Ascending aorta (tissue), 2 donors: ENCODE measurements around the gene CAPN11. TPM values are rescaled to one million over a fixed set of nuclear protein-coding genes. Genes with fewer than 3 reads are reported as not detected.

Experiments used
- DNase-seq, 2 donors: peaks; one replicate each; pipeline ENCODE4 v3.0.0-alpha.2; 2019; ENCODE audit warnings: low spot score in 2 of 2
- H3K27ac ChIP-seq, 2 donors: fragments of 200-600 bp; sonication (generic); one replicate each; pipeline ENCODE4 v1.5.1; 2016 to 2017; ENCODE audit warnings: mild to moderate bottlenecking in 1 of 2
- H3K27me3 ChIP-seq: fragments of 200-600 bp; sonication (generic); one replicate; pipeline ENCODE4 v1.5.1; 2017
- H3K36me3 ChIP-seq, 2 donors: fragments of 200-600 bp; sonication (generic); one replicate each; pipeline ENCODE4 v1.5.1; 2016
- H3K4me1 ChIP-seq, 2 donors: fragments of 200-600 bp; sonication (generic); one replicate each; pipeline ENCODE4 v1.5.1; 2016 to 2017; ENCODE audit warnings: mild to moderate bottlenecking in 1 of 2
- H3K4me3 ChIP-seq, 2 donors: fragments of 200-600 bp; sonication (generic); one replicate each; pipeline ENCODE4 v1.5.1; 2016 to 2017; ENCODE audit warnings: mild to moderate bottlenecking in 1 of 2
- H3K9me3 ChIP-seq, 2 donors: fragments of 200-600 bp; sonication (generic); one replicate each; pipeline ENCODE4 v1.5.1; 2016
- intact Hi-C: fragments of 100-400 bp; cut with DNase I; formaldehyde crosslinking; loops from one replicate; pipeline ENCODE4 v1.15.1; 2023
- total RNA-seq: library from RNA; depleted of rRNA; stranded (reverse); fragments of >200 nt; gene quantifications from one replicate; pipeline ENCODE4 v1.1.0, GENCODE V29; 2016
- TF ChIP-seq, protein P1 (sequence below), 3 experiments: fragments of 200-600 bp in 2 of 3; fragments of 450-650 bp in 1 of 3; sonication (generic) in 2 of 3; IDR thresholded peaks; one replicate each; pipeline ENCODE4 v1.5.1; 2016 to 2019; ENCODE audit warnings: antibody characterized with exemption in 3 of 3, mild to moderate bottlenecking in 1 of 3, moderate library complexity in 1 of 3

CAPN11 gene
- total RNA-seq, 1 donor from 2014 or later: 0.43 TPM

DNA sequence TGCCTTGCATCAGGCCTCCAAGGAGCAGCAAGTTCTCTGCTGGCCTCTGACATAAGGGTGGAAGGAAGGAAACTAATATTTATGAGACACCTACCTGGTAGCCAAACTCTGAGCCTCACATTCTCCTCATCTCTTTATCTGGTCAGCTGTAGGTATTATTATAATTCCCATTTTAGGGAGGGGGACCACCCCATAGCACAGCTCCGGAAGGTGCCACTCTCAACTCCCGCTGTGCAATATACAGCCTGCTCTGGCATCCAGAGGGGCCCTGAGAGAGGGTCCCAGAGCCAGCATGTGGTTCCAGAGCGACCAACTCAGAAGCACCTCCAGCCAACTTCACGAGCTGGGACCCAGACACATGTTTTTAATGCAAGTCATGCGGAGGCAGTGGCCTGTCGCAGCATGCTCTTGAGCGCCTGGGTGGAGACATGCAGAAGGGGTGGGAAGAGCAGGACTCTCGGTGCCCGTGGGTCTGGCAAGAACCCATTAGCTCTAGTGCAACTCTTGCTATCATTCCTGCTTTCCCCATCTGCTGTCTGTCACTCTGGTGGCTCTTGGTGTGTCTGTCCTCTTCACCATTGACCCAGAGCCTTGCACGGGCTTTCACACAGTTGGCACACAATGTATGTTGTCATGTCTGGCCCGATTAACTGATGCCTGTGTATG, 43.2 kb downstream of the CAPN11 start:
- Histone ChIP-seq H3K4me3 (no peak overlapping the region), H3K36me3 (no peaks in the 10 kb centered on the region), H3K4me1 (peaks cover 0 to 10% of the 10 kb centered on the region in 2 donors), H3K27me3 (no peaks in the 10 kb centered on the region), H3K27ac (no peak overlapping the region), H3K9me3 (no peaks in the 10 kb centered on the region)
- TF ChIP-seq, protein P1, sequence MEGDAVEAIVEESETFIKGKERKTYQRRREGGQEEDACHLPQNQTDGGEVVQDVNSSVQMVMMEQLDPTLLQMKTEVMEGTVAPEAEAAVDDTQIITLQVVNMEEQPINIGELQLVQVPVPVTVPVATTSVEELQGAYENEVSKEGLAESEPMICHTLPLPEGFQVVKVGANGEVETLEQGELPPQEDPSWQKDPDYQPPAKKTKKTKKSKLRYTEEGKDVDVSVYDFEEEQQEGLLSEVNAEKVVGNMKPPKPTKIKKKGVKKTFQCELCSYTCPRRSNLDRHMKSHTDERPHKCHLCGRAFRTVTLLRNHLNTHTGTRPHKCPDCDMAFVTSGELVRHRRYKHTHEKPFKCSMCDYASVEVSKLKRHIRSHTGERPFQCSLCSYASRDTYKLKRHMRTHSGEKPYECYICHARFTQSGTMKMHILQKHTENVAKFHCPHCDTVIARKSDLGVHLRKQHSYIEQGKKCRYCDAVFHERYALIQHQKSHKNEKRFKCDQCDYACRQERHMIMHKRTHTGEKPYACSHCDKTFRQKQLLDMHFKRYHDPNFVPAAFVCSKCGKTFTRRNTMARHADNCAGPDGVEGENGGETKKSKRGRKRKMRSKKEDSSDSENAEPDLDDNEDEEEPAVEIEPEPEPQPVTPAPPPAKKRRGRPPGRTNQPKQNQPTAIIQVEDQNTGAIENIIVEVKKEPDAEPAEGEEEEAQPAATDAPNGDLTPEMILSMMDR (IDR thresholded peaks at IDR 0.05): no peak
- no peak for DNase-seq
- intact Hi-C loops: loop anchor here (2.0 kb wide), 1 partner anchor 17 kb away; no protein-coding TSS in a partner anchor

DNA sequence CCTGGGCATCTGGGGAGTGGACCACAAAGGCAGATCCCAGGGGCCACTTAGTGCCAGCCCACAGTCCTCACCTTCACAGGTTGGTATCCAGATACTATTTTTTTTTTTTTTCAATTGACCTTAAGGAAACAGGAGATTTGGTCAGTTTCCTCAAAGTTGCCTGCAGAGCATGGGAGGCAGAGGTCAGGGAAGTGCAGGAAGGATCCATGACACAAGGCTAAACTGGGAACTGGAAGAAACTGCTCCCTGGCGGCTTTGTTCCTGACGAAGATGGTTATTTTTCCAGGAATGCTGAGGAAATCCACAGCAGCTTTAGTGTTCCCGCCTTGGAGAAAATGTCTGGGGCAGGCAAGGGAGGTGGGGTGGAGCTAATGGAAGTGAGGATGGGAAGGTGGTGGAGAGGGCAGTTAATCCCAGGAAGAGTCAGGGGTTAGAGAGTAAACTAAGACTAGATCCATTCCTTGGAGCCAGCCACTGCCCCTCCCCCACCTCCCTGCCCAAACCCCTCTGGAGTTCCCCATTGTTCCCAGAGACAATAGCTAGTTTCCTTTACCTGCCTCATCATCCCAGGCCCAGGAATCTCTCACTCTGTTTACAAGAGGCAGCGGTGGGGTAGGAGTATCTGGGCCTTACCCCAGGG, 43.8 kb downstream of the CAPN11 start:
- TF ChIP-seq, protein P1 (IDR thresholded peaks at IDR 0.05): no peak
- H3K4me3 ChIP-seq: no peak overlapping the region
- no peaks in the 10 kb centered on the region for H3K9me3 ChIP-seq
- peak overlapping the region in 1 of 2 donors; percentile 40 for H3K27ac ChIP-seq
- DNase-seq: no peak
- intact Hi-C loops: no loop called here
- no peaks in the 10 kb centered on the region for H3K36me3 ChIP-seq
- H3K27me3 ChIP-seq: no peaks in the 10 kb centered on the region
- H3K4me1 ChIP-seq: peaks cover 0 to 10% of the 10 kb centered on the region in 2 donors

DNA sequence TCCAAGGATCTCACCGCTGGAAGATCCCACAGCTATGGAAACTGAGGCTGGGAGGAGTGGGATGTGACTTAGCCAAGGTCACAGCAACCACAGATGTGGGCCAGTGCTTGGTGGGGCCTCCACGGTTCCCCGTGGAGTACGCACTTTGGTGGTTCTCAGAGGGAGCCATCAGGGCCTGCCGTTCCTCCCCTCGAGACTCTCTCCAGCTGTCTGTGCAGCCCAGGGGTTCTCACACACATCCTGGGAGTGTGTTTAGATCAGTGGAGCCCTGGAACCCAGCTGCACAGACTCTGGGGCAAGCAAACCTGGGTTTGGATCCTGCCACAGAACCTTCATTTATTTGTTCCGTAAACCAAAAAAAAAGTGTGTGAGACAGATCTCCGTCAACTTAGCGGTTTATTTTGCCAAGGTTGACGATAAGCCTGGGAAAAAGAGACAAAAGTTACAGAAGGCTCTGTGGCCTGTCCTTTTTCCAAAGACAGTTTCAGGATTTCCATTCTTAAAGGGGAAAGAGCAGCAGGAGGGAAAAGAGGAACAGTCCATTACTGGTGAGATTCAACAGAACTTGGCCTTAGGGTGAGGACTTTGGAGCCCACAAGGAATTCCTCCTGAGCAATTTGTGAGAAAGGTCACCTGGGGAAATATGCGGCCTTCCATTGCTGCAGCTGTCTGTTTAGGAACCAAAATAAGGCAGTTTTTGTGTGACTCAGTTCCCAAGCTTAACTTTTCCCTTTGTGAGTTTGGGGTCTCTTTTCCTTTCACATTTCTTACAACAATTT, 44.5 kb downstream of the CAPN11 start:
- Histone ChIP-seq H3K36me3 (no peaks in the 10 kb centered on the region), H3K4me3 (no peak overlapping the region), H3K4me1 (peaks cover 0 to 10% of the 10 kb centered on the region in 2 donors), H3K27ac (peak overlapping the region in 1 of 2 donors; percentile 40), H3K27me3 (no peaks in the 10 kb centered on the region), H3K9me3 (no peaks in the 10 kb centered on the region)
- intact Hi-C loops: no loop called here
- TF ChIP-seq, protein P1 (IDR thresholded peaks at IDR 0.05): no peak
- no peak for DNase-seq

DNA sequence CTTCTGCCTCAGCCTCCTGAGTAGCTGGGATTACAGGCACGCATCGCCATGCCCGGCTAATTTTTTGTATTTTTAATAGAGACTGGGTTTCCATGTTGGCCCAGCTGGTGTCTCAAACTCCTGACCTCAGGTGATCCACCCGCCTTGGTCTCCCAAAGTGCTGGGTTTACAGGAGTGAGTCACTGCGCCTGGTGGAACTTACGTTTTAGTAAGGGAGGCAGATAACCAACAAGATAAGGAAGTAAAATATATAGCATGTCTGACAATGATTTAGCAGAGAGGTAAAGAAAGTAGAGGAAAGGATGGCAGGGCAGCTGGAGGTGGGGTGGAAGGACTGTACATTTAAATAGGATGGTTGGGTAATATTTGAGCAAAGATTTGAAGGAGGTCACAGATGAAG, 45.3 kb downstream of the CAPN11 start:
- H3K4me1 ChIP-seq: peaks cover 0 to 7% of the 10 kb centered on the region in 2 donors
- H3K27ac ChIP-seq: no peak overlapping the region
- intact Hi-C loops: no loop called here
- no peak for DNase-seq
- TF ChIP-seq, protein P1 (IDR thresholded peaks at IDR 0.05): no peak
- H3K4me3 ChIP-seq: no peak overlapping the region
- H3K36me3 ChIP-seq: no peaks in the 10 kb centered on the region
- H3K27me3 ChIP-seq: no peaks in the 10 kb centered on the region
- no peaks in the 10 kb centered on the region for H3K9me3 ChIP-seq

DNA sequence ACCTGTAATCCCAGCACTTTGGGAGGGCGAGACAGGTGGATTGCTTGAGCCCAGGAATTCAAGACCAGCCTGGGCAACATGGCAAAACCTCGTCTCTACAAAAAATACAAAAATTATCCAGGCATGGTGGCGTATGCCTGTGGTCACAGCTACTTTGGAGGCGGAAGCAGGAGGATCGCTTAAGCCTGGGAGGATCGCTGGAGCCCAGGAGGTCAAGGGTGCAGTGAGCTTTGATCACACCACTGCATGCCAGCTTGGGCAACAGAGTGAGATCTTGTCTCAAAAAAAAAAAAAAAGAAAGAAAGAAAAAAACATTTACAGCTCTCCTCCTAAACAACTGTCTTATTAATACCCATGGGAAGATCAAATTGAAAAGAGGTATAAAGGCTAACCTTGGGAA, 49.3 kb downstream of the CAPN11 start:
- H3K36me3 ChIP-seq: no peaks in the 10 kb centered on the region
- H3K4me1 ChIP-seq: no peaks in the 10 kb centered on the region
- H3K27ac ChIP-seq: no peak overlapping the region
- H3K4me3 ChIP-seq: no peak overlapping the region
- TF ChIP-seq, protein P1 (IDR thresholded peaks at IDR 0.05): no peak
- no peaks in the 10 kb centered on the region for H3K27me3 ChIP-seq
- intact Hi-C loops: no loop called here
- DNase-seq: no peak
- H3K9me3 ChIP-seq: no peaks in the 10 kb centered on the region
